CD4-positive, alpha-beta T cell treated with Interleukin-6 for 4 hours (primary cell): ENCODE measurements around the gene ISOC1.

Experiments used
- DNase-seq: peaks from one replicate; pipeline ENCODE4 v3.0.0-alpha.2; 2020; ENCODE audit warnings: mixed read lengths

Gene ISOC1

GRCh38 chr5:129096382-129096991 is 1.9 kb downstream of the ISOC1 start:
- no peak for DNase-seq

GRCh38 chr5:129097498-129098296 is 3.1 kb downstream of the ISOC1 start:
- no peak for DNase-seq

DNA sequence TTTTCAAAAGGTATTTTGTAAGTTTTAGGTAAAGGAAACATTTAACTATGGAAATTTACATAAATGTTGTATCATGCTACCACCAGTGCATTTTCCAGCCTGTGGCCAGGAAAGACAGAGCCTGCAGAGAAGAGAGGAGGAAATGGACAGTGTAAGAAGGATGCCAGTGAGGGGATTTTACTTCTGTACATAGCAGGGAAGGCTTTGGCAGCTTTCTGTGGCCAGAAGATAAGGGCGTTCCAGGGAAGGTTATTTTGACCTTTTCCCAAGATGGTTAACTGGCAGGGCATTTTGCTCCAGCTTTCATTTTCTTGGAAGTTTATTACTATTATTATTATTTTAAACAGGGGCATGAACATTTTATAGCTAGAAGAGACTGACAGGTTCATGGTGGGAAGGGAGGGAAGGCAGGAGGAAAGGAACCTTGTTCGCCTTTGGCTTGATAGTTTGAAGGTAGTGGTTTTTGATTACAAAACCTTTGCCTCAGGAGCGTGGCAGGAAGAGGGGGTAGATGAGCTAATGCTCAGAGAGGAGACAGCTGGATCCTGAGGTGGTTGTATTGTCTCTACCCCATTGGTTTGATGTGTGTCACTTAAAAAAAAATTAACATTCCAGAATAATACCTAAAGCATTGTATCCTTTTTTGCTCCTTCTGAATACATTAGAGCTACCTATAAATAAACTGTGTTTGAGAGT is 4.1 kb downstream of the ISOC1 start:
- DNase-seq = no peak

- DNase-seq = no peak
Measured at GRCh38 chr5:129099184-129099569, 4.6 kb downstream of the ISOC1 start.

GRCh38 chr5:129101794-129102193 is 7.2 kb downstream of the ISOC1 start:
- DNase-seq = no peak

GRCh38 chr5:129103397-129103796 is 8.8 kb downstream of the ISOC1 start:
- DNase-seq = no peak

DNA sequence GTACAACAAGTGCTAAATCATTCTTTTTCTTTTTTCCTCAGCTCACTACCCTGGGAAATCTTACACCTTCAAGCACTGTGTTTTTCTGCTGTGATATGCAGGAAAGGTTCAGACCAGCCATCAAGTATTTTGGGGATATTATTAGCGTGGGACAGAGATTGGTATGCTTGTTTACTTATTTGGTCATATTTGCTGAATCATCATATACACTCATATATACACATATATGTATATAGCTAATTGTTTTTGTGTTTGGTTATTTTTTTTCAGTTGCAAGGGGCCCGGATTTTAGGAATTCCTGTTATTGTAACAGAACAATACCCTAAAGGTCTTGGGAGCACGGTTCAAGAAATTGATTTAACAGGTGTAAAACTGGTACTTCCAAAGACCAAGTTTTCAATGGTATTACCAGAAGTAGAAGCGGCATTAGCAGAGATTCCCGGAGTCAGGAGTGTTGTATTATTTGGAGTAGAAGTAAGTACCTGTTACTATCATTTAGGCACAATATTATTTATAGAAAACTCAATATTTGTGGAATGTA is 10.4 kb downstream of the ISOC1 start:
- no peak for DNase-seq

DNA sequence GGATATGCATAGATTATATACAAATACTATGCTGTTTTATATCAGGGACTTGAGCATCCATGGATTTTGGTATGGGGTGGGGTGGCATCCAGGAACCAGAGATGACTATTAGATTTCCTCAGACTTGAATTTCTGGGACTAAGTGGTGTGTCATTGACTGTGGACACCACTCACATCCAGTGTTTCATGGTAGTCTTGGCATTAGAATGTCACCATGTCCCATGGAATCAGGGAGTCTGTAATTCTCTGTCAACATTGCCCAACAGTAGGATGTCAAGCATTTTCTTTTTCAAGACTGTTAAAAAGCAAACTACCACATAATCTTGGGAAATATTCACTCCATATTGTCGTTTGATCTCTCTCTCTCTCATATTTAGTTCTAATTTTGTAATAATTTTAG is 13.1 kb downstream of the ISOC1 start:
- no peak for DNase-seq

DNA sequence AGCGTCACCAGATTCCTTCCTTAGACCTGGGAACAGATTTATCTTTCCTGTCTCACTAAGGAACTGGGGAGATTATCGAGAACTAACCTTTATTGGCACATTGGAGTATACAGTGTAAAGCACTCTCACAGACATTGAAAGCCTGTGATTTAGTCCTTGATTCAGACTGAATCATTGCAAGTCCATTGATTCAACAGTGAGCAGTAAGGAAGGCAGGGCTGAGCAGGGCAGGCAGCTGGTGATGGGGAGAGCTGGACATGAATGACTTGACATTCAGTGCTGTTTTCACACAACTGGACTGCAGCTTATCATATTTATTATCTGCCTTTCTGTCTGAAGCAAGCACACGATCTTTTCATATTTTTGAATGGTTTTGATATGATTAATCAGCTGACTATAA is 16.2 kb downstream of the ISOC1 start:
- DNase-seq = no peak

DNA sequence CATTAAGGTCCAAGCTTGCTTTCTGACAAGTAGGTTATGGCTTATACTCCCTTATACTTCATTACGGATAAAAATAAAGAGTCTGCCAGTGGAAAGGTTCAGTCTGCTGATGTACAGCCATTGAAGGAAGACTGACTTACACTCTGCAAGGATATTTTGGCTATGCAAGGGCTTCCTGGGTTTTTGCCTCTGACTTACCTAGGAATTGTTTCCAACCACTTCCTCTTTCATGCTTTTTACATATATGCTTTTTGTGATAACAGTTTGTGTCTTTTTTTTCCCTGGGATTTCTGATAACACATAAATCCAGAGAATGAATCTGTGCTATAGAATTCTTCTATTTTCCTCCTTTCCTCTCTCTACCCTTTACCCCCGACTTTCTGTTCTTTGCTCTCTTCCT is 16.8 kb downstream of the ISOC1 start:
- DNase-seq = no peak

- DNase-seq = no peak
Measured at GRCh38 chr5:129112295-129112694, 17.7 kb downstream of the ISOC1 start.

- no peak for DNase-seq
Measured at GRCh38 chr5:129113867-129114266, 19.3 kb downstream of the ISOC1 start.

GRCh38 chr5:129114539-129115193 is 20.1 kb downstream of the ISOC1 start:
- DNase-seq = no peak

- DNase-seq = no peak
Measured at GRCh38 chr5:129115680-129116079, 21.1 kb downstream of the ISOC1 start.

DNA sequence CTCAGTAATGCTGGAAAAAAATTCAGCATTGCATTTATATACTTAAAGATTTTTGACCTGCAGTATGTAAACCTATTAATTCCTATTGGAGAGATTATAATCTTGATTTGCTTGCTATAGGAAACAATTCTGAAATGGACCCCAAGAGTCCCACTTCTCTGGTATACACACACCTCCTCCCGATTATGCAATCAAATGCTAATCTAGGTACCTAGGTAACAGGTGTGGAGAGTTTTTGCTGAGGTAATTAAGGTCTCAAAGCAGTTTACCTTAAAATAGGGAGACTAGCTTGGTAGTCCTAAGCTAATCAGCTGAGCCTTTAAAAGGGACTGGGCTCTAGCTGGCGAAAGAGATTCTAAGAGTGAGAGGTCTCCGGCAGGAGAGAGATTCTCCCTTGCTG is 22.2 kb downstream of the ISOC1 start:
- DNase-seq = no peak

DNA sequence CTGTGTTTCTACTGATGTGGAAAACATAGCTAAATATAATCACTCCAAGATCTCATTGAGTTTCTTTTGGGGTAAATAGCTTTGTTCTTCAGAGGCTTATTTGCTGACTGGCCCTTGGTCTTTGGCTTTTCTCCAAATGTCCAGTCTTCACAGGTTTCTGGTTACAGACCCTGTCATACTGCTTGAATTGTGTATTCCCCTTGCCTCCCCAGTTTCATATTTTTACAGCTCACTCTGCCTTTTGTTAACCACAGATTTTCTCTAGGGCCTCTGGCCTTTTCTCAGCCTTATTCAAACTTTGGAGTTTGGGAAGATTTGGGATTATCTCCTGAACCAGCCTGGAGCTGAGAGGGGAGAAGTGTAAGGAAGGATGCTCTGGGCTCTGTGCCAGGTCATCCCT is 23.9 kb downstream of the ISOC1 start:
- no peak for DNase-seq

- DNase-seq = no peak
Measured at GRCh38 chr5:129118826-129119225, 24.3 kb downstream of the ISOC1 start.

DNA sequence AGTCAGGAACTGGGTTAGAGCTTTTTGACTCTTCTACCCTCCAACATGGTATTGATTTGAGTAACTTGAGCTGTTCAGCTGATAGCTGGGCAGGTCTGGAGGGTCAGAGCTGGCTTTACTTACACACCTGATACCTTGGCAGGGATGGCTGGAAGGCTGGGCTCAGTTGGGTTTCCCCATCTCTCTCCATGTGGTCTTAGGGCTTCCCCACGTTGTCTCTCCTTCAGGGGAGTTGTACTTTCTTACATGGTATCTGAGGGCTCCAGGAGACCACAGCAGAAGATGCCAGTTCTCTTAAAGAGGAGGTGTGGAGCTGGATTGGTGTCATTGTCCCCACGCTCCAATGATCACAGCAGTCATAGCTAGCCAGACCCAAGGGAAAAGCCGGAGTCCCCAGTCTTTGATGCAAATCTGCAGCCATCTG is 25.6 kb downstream of the ISOC1 start:
- DNase-seq = no peak

DNA sequence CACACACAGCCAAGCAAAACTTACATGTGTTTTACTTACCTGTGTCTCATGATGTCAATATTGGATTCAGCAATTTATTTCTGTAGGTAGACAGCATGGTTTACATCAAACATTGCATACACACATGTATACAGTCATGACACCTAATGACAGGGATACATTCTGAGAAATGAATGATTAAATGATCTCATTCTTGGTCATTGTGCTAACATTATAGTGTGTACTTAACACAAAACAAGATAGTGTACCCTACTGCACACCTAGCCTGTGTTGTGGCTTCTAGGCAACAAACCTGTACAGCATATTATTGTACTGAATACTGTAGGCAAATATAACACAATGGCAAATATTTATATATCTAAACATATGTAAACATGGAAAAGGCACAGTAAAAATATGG is 28.0 kb downstream of the ISOC1 start:
- DNase-seq = no peak

DNA sequence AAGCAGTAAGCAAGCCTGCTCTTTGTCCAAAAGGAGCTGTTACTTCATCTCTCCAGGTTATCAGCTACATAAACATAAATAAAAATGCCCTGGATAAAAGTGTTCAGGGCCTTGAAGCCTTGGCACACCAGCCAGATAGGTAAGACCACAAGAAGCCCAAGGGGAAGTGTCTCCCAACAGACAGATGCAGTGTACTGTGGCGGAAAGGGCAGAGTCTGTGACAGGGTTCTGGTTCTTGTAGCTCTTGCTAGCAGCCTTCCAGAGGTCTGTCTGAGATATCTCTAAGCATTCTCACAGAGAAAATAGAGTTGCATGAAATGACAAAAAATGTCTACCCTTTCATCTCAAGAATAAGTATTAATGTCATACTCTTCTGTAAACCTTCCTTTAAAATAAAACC is 30.1 kb downstream of the ISOC1 start:
- DNase-seq = no peak

- DNase-seq = no peak
Measured at GRCh38 chr5:129125819-129126218, 31.3 kb downstream of the ISOC1 start.

DNA sequence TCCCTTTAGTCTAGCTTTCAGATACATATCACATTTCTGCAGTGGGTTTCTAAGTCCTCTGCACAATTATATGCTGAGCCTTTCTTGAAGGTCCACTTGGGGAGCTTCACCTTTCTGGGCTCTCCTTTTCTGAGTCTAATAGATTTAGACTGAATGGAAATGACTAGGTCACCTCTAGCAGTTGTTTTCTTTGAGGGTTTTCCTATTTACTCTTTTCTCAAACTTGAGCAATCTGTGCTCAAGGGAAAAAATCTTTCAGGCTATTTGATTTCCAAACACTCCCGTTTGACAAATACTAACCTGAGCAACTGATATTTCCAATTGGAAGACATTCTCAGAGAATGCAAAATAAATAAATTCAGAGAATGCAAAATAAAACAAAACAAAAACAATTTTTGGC is 39.0 kb downstream of the ISOC1 start:
- DNase-seq = no peak

GRCh38 chr5:129135633-129136032 is 41.1 kb downstream of the ISOC1 start:
- DNase-seq = peak; percentile 14
